BJ (cell line): ENCODE data around the gene RALGDS. TPM values are rescaled to one million over a fixed set of nuclear protein-coding genes. Genes with fewer than 3 reads are reported as not detected.

Experiments
- CTCF ChIA-PET: fragments of 350-600 bp; formaldehyde crosslinking; extraction: SDS; loops from one replicate; lab custom pipeline; 2021; ENCODE audit warnings: antibody characterized with exemption, inconsistent platforms; lab: Yijun Ruan, JAX
- POLR2A ChIA-PET: fragments of 300-600 bp; sonication (Branson Sonifier 250); formaldehyde crosslinking; extraction: SDS; loops from one replicate; lab custom pipeline; 2021; ENCODE audit warnings: antibody characterized with exemption; lab: Charles Lee
- DNase-seq: peaks from one replicate; pipeline ENCODE4 v3.0.0-alpha.2; 2011; ENCODE audit warnings: low read depth
- H3K27me3 ChIP-seq: 2 replicates; pipeline ENCODE4 v1.6.0; 2011; ENCODE audit warnings: low read length; ENCODE audit not compliant: control insufficient read depth, insufficient read depth
- H3K36me3 ChIP-seq: 2 replicates; pipeline ENCODE4 v1.5.1; 2011; ENCODE audit warnings: low read length; ENCODE audit not compliant: control insufficient read depth, insufficient read depth
- H3K4me3 ChIP-seq: 2 replicates; pipeline ENCODE4 v1.5.1; 2011; ENCODE audit warnings: low read depth, mild to moderate bottlenecking, control low read depth, low read length
- polyA plus RNA-seq: library from polyadenylated mRNA; depleted of rRNA; stranded (reverse); fragments of >200 nt; gene quantifications from 2 replicates; pipeline ENCODE4 v1.2.3, GENCODE V29; 2011
- TF ChIP-seq, protein P1 (sequence below): IDR thresholded peaks from 2 replicates; pipeline ENCODE4 v1.5.1; 2011; ENCODE audit warnings: low read depth, mild to moderate bottlenecking, control low read depth, inconsistent platforms, low read length, moderate library complexity; ENCODE audit not compliant: insufficient read depth

The RALGDS gene
- polyA plus RNA-seq, 1 experiment = 25.1 TPM

GRCh38 chr9:133130685-133131244, 9.7 kb upstream of the RALGDS start:
- CTCF ChIA-PET = interaction anchor here (1.4 to 7.0 kb wide), 2 partner anchors 14 to 17 kb away, joined by 3 to 70 read pairs; no protein-coding TSS in a partner anchor

DNA sequence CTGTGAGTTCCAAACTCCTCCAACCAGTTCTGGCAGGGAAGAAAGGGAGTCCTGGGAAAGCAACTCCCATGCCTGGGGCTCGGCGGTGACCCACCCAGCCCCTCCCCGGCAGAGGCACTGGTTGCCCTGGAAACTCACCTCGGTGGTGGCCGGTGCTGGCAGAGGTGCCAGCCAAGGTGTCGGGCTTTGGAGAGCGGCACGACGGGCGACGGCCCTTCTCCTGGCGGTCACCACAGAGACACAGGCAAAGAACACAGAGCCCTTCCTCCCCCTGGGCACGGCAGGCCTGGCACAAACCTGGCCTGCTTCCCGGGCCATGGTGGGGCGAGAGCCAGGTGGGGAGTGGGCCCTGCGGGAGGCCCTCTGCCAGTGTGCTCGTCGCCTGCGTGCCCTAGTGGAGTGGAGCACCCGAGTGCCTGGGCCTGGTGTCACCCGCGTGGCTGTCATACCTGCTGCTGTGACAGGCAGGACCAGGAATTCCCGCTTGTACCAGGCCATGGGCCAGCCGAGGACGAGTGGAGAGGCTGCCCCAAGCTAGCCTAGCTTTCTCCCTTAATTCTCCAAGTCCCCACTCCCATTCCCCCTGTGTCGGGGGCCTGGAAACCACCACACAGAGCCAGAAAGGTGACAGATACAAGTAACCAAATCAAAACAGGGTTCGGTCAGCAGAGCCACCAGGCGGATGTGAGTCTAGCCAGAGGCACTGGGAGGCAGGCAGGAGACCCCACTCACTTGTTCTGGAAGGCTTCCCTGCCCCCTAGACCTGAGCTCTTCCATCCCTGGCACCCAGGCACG, 8.2 kb upstream of the RALGDS start:
- Histone ChIP-seq H3K4me3 (no peak overlapping the region), H3K36me3 (peaks cover 4% of the 10 kb centered on the region), H3K27me3 (no peaks in the 10 kb centered on the region)
- no peak for DNase-seq
- POLR2A ChIA-PET = no interaction called here
- CTCF ChIA-PET = interaction anchor here (0.8 kb wide), 1 partner anchor 18 kb away, joined by 3 read pairs; no protein-coding TSS in a partner anchor
- TF ChIP-seq, protein P1, sequence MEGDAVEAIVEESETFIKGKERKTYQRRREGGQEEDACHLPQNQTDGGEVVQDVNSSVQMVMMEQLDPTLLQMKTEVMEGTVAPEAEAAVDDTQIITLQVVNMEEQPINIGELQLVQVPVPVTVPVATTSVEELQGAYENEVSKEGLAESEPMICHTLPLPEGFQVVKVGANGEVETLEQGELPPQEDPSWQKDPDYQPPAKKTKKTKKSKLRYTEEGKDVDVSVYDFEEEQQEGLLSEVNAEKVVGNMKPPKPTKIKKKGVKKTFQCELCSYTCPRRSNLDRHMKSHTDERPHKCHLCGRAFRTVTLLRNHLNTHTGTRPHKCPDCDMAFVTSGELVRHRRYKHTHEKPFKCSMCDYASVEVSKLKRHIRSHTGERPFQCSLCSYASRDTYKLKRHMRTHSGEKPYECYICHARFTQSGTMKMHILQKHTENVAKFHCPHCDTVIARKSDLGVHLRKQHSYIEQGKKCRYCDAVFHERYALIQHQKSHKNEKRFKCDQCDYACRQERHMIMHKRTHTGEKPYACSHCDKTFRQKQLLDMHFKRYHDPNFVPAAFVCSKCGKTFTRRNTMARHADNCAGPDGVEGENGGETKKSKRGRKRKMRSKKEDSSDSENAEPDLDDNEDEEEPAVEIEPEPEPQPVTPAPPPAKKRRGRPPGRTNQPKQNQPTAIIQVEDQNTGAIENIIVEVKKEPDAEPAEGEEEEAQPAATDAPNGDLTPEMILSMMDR = no peak

More at GRCh38 chr9:133130685-133131244, 9.7 kb upstream of the RALGDS start:
- Histone ChIP-seq H3K27me3 (no peaks in the 10 kb centered on the region), H3K4me3 (no peak overlapping the region), H3K36me3 (peaks cover 4% of the 10 kb centered on the region)
- no peak for DNase-seq
- TF ChIP-seq, protein P1 = no peak
- POLR2A ChIA-PET = no interaction called here

DNA sequence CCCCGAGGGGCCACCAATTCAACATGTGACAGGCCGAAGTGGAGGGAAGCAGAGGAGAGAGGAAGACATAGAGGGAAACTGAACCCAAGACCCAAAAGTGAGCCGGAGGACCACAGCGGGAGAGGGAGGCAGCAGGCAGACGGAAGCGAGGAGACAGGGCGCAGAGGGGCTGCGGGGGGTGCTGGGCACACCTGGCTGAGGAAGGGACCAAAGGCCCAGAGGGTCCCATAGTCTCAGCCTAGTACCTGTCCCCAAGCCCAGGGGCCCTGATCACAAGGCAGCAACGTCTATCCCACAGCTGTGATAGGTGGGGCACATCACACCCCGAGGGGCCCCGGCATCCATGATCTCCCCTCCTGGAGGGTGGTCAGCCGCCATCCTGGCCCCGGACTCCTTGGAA, 7.1 kb upstream of the RALGDS start:
- POLR2A ChIA-PET = no interaction called here
- Histone ChIP-seq H3K27me3 (no peaks in the 10 kb centered on the region), H3K4me3 (no peak overlapping the region), H3K36me3 (peaks cover 4% of the 10 kb centered on the region)
- TF ChIP-seq, protein P1 = no peak
- CTCF ChIA-PET = no interaction called here
- DNase-seq = no peak

- no peak for DNase-seq
- POLR2A ChIA-PET = no interaction called here
- Histone ChIP-seq H3K36me3 (peaks cover 4% of the 10 kb centered on the region), H3K4me3 (no peak overlapping the region), H3K27me3 (no peaks in the 10 kb centered on the region)
- CTCF ChIA-PET = interaction anchor here (0.8 to 1.5 kb wide), 2 partner anchors 17 to 20 kb away, joined by 3 to 6 read pairs; no protein-coding TSS in a partner anchor
- TF ChIP-seq, protein P1 = no peak
These were observed 6.4 kb upstream of the RALGDS start for GRCh38 chr9:133127340-133127981.
